22Rv1 (cell line): ENCODE measurements around the gene MACF1.
A peak's percentile ranks its signal among the peaks of the same experiment; 100 is the strongest.

Source experiments
- ZFX ChIP-seq: fragments of 450-650 bp; IDR thresholded peaks from 2 replicates; pipeline ENCODE4 v1.6.1; 2017; ENCODE audit warnings: antibody characterized with exemption, borderline replicate concordance
- TF ChIP-seq, protein P1 (sequence below): fragments of 450-650 bp; IDR thresholded peaks from 2 replicates; pipeline ENCODE4 v1.5.1; 2017; ENCODE audit warnings: mild to moderate bottlenecking

DNA sequence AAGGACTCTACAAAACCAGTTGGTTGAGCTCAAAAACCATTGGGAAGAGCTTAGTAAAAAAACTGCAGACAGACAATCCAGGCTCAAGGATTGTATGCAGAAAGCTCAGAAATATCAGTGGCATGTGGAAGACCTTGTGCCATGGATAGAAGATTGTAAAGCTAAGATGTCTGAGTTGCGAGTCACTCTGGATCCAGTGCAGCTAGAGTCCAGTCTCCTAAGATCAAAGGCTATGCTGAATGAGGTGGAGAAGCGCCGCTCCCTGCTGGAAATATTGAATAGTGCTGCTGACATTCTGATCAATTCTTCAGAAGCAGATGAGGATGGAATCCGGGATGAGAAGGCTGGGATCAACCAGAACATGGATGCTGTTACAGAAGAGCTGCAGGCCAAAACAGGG, 183.0 kb downstream of the MACF1 start:
- TF ChIP-seq, protein P1, sequence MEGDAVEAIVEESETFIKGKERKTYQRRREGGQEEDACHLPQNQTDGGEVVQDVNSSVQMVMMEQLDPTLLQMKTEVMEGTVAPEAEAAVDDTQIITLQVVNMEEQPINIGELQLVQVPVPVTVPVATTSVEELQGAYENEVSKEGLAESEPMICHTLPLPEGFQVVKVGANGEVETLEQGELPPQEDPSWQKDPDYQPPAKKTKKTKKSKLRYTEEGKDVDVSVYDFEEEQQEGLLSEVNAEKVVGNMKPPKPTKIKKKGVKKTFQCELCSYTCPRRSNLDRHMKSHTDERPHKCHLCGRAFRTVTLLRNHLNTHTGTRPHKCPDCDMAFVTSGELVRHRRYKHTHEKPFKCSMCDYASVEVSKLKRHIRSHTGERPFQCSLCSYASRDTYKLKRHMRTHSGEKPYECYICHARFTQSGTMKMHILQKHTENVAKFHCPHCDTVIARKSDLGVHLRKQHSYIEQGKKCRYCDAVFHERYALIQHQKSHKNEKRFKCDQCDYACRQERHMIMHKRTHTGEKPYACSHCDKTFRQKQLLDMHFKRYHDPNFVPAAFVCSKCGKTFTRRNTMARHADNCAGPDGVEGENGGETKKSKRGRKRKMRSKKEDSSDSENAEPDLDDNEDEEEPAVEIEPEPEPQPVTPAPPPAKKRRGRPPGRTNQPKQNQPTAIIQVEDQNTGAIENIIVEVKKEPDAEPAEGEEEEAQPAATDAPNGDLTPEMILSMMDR, result peak; percentile 39; the same call in 1 of the 2 replicates
- TF ChIP-seq ZFX, result no peak
